Measurements from ENCODE around the gene ZNF783. TPM values are rescaled to one million over a fixed set of nuclear protein-coding genes. Genes with fewer than 3 reads are reported as not detected.
"Not testable (repeated sequence)": the region's sequence is repeated elsewhere in the genome, so short reads cannot be mapped to it uniquely, and the experiment has no call there.

ZNF783 gene
- total and polyA plus RNA-seq, 2 donors (not counting 1 experiment from before 2014, with no cell fraction given) = 38.1 to 43.8 TPM

DNA sequence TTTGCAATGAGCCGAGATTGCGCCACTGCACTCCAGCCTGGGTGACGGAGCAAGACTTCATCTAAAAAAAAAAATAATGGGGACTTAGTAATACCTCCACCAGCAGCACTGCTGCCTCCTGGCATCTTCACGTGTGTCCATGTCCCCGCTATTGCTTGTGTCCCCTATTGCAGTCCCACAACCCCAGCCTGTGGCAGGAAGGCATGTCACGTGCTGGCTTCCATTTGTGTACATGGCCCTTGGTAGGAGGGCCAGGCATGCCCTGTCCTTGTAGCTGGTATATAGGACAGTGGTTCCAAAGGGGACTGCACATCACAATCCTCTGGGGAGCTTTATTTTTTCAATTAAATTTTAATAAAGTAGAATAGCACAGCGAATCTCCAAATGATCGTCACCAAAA, 5.7 kb downstream of the ZNF783 start:
- POLR2A ChIA-PET = no interaction called here
- no peak for ATAC-seq (ENCODE audit: low read depth)
- H3K27ac Mint-ChIP-seq = no peak overlapping the region

GRCh38 chr7:149274424-149274823, 12.4 kb downstream of the ZNF783 start:
- H3K27ac Mint-ChIP-seq; intact Hi-C loops (cut with micrococcal nuclease): not testable (repeated sequence)

More for the DNA sequence above, 5.7 kb downstream of the ZNF783 start:
- Mint-ChIP-seq H3K27me3 (no peaks in the 10 kb centered on the region), H3K4me3 (no peak overlapping the region), H3K4me1 (peaks cover 12% of the 10 kb centered on the region), H3K9me3 (ENCODE audit: insufficient read depth) (no peaks in the 10 kb centered on the region)
- H3K79me2 ChIP-seq (ENCODE audit: control insufficient read depth, insufficient read depth, low read length) = peaks cover 10% of the 10 kb centered on the region
- peaks cover 3 to 43% of the 10 kb centered on the region in 2 experiments for H3K36me3 ChIP-seq (replicated peaks in 1 of 2; ENCODE audit: control extremely low read depth in 1 of 2, control insufficient read depth in 1 of 2, extremely low read depth in 1 of 2, insufficient read depth in 2 of 2, low read length in 1 of 2)
- H3K4me3 ChIP-seq (ENCODE audit: control extremely low read depth in 1 of 5, extremely low read depth in 1 of 5, insufficient read depth in 1 of 5, low read depth in 2 of 5, low read length in 4 of 5) = no peak overlapping the region
- H4K20me1 ChIP-seq (ENCODE audit: control insufficient read depth, insufficient read depth, low read length, poor library complexity, severe bottlenecking) = peaks cover 18% of the 10 kb centered on the region
- DNase-seq = no peak
- no peak overlapping the region for H2AFZ ChIP-seq (ENCODE audit: insufficient read depth, low read depth, low read length, poor library complexity, severe bottlenecking)
- H3K27me3 ChIP-seq (replicated peaks in 1 of 4; ENCODE audit: control extremely low read depth in 1 of 4, control insufficient read depth in 3 of 4, insufficient read depth in 4 of 4, low read length in 3 of 4) = no peaks in the 10 kb centered on the region
- peaks cover 6 to 7% of the 10 kb centered on the region in 2 donors for H3K4me1 ChIP-seq (ENCODE audit: control insufficient read depth in 2 of 2, insufficient read depth in 2 of 2, low read length in 2 of 2)
- WGBS (ENCODE audit: insufficient coverage) = 100% methylated on average over 4 of the region's 8 CpGs
- no peak overlapping the region for H3K27ac ChIP-seq (ENCODE audit: low read length in 2 of 2)
- H3K9ac ChIP-seq (ENCODE audit: low read length) = no peak overlapping the region
- TF ChIP-seq EZH2 (IDR thresholded peaks at IDR 0.05; ENCODE audit: borderline replicate concordance, insufficient read depth, low read depth, low read length, poor library complexity, severe bottlenecking) = no peak
- no peak for TF ChIP-seq CTCF (IDR thresholded peaks at IDR 0.05)
- CTCF ChIA-PET = no interaction called here
- H3K4me2 ChIP-seq (replicated peaks; ENCODE audit: low read depth, low read length, poor library complexity, severe bottlenecking) = no peak overlapping the region
- intact Hi-C loops (cut with micrococcal nuclease) = loop anchor here (10.0 kb wide), 1 partner anchor 243 kb away; the partner anchor contains the start of gene PDIA4
- no peaks in the 10 kb centered on the region for H3K9me3 ChIP-seq (ENCODE audit: control extremely low read depth in 1 of 3, control insufficient read depth in 2 of 3, insufficient read depth in 1 of 3, low read length in 2 of 3)

More at GRCh38 chr7:149274424-149274823, 12.4 kb downstream of the ZNF783 start:
- H3K79me2 ChIP-seq (ENCODE audit: control insufficient read depth, insufficient read depth, low read length); H3K4me3 ChIP-seq (ENCODE audit: control extremely low read depth in 1 of 5, extremely low read depth in 1 of 5, insufficient read depth in 1 of 5, low read depth in 2 of 5, low read length in 4 of 5); H3K27me3 Mint-ChIP-seq; H3K4me1 ChIP-seq (ENCODE audit: control insufficient read depth in 2 of 2, insufficient read depth in 2 of 2, low read length in 2 of 2); DNase-seq; H3K9me3 Mint-ChIP-seq (ENCODE audit: insufficient read depth); H3K4me1 Mint-ChIP-seq; ATAC-seq (ENCODE audit: low read depth); H3K4me3 Mint-ChIP-seq; H3K4me2 ChIP-seq (replicated peaks; ENCODE audit: low read depth, low read length, poor library complexity, severe bottlenecking); H3K27me3 ChIP-seq (replicated peaks in 1 of 4; ENCODE audit: control extremely low read depth in 1 of 4, control insufficient read depth in 3 of 4, insufficient read depth in 4 of 4, low read length in 3 of 4); H2AFZ ChIP-seq (ENCODE audit: insufficient read depth, low read depth, low read length, poor library complexity, severe bottlenecking); H3K9me3 ChIP-seq (ENCODE audit: control extremely low read depth in 1 of 3, control insufficient read depth in 2 of 3, insufficient read depth in 1 of 3, low read length in 2 of 3); H3K9ac ChIP-seq (ENCODE audit: low read length); H3K27ac ChIP-seq (ENCODE audit: low read length in 2 of 2): not testable (repeated sequence)
- peaks cover 11% of the 10 kb centered on the region for H4K20me1 ChIP-seq (ENCODE audit: control insufficient read depth, insufficient read depth, low read length, poor library complexity, severe bottlenecking)
- WGBS (ENCODE audit: insufficient coverage) = 100% methylated on average over 2 of the region's 8 CpGs
- H3K36me3 ChIP-seq (replicated peaks in 1 of 2; ENCODE audit: control extremely low read depth in 1 of 2, control insufficient read depth in 1 of 2, extremely low read depth in 1 of 2, insufficient read depth in 2 of 2, low read length in 1 of 2) = peaks cover 8 to 51% of the 10 kb centered on the region in 2 experiments
- POLR2A ChIA-PET = interaction anchor here (1.5 kb wide), 1 partner anchor 13 kb away, joined by 3 read pairs; the partner anchor contains the start of gene ZNF783
- CTCF ChIA-PET = interaction anchor here (1.1 kb wide), 1 partner anchor 11 kb away, joined by 6 read pairs; no protein-coding TSS in a partner anchor

Measured in B cell (primary cell).